Measurements from ENCODE around the gene RDH13. TPM values are rescaled to one million over a fixed set of nuclear protein-coding genes. Genes with fewer than 3 reads are reported as not detected.
A peak's percentile ranks its signal among the peaks of the same experiment; 100 is the strongest.

The RDH13 gene
- total RNA-seq, 1 donor from 2014 or later = 13.5 TPM

- Mint-ChIP-seq H3K27me3 (ENCODE audit: unreplicated experiment) (peaks cover 5% of the 10 kb centered on the region), H3K9me3 (ENCODE audit: unreplicated experiment) (no peaks in the 10 kb centered on the region), H3K4me3 (ENCODE audit: unreplicated experiment) (no peak overlapping the region), H3K27ac (ENCODE audit: unreplicated experiment) (no peak overlapping the region), H3K4me1 (ENCODE audit: unreplicated experiment) (no peaks in the 10 kb centered on the region), H3K36me3 (ENCODE audit: low read depth, unreplicated experiment) (peaks cover 14% of the 10 kb centered on the region)
- no peak for DNase-seq (ENCODE audit: low spot score)
- TF ChIP-seq CTCF (IDR thresholded peaks at IDR 0.05; ENCODE audit: unreplicated experiment) = no peak
These were observed 4.0 kb downstream of the RDH13 start for GRCh38 chr19:55058781-55059610.

- peaks cover 17% of the 10 kb centered on the region for H3K36me3 Mint-ChIP-seq (ENCODE audit: low read depth, unreplicated experiment)
- no peak for DNase-seq (ENCODE audit: low spot score)
- H3K4me3 Mint-ChIP-seq (ENCODE audit: unreplicated experiment) = peak overlapping the region; percentile 52
- no peak overlapping the region for H3K27ac Mint-ChIP-seq (ENCODE audit: unreplicated experiment)
- no peaks in the 10 kb centered on the region for H3K9me3 Mint-ChIP-seq (ENCODE audit: unreplicated experiment)
- no peaks in the 10 kb centered on the region for H3K4me1 Mint-ChIP-seq (ENCODE audit: unreplicated experiment)
- TF ChIP-seq CTCF (IDR thresholded peaks at IDR 0.05; ENCODE audit: unreplicated experiment) = no peak
- no peaks in the 10 kb centered on the region for H3K27me3 Mint-ChIP-seq (ENCODE audit: unreplicated experiment)
These were observed 6.1 kb downstream of the RDH13 start for GRCh38 chr19:55056827-55057226.

- no peak for DNase-seq (ENCODE audit: low spot score)
- Mint-ChIP-seq H3K4me1 (ENCODE audit: unreplicated experiment) (no peaks in the 10 kb centered on the region), H3K27me3 (ENCODE audit: unreplicated experiment) (no peaks in the 10 kb centered on the region), H3K4me3 (ENCODE audit: unreplicated experiment) (no peak overlapping the region), H3K36me3 (ENCODE audit: low read depth, unreplicated experiment) (peaks cover 18% of the 10 kb centered on the region), H3K9me3 (ENCODE audit: unreplicated experiment) (no peaks in the 10 kb centered on the region), H3K27ac (ENCODE audit: unreplicated experiment) (no peak overlapping the region)
- TF ChIP-seq CTCF (IDR thresholded peaks at IDR 0.05; ENCODE audit: unreplicated experiment) = no peak
These were observed 9.2 kb downstream of the RDH13 start for GRCh38 chr19:55053735-55054134.

- no peak for DNase-seq (ENCODE audit: low spot score)
- no peak overlapping the region for H3K27ac Mint-ChIP-seq (ENCODE audit: unreplicated experiment)
- no peaks in the 10 kb centered on the region for H3K4me1 Mint-ChIP-seq (ENCODE audit: unreplicated experiment)
These were observed 12.0 kb downstream of the RDH13 start for GRCh38 chr19:55050749-55051532.

More at GRCh38 chr19:55050749-55051532, 12.0 kb downstream of the RDH13 start:
- peaks cover 15% of the 10 kb centered on the region for H3K36me3 Mint-ChIP-seq (ENCODE audit: low read depth, unreplicated experiment)
- no peaks in the 10 kb centered on the region for H3K9me3 Mint-ChIP-seq (ENCODE audit: unreplicated experiment)
- H3K27me3 Mint-ChIP-seq (ENCODE audit: unreplicated experiment) = peaks cover 3% of the 10 kb centered on the region
- TF ChIP-seq CTCF (IDR thresholded peaks at IDR 0.05; ENCODE audit: unreplicated experiment) = no peak
- H3K4me3 Mint-ChIP-seq (ENCODE audit: unreplicated experiment) = no peak overlapping the region
